ENCODE measurements around the gene CDC42BPA. TPM values are rescaled to one million over a fixed set of nuclear protein-coding genes. Genes with fewer than 3 reads are reported as not detected.
"Not testable (repeated sequence)": the region's sequence is repeated elsewhere in the genome, so short reads cannot be mapped to it uniquely, and the experiment has no call there.

The CDC42BPA gene
- total RNA-seq, 1 donor from 2014 or later = 95.7 TPM

DNA sequence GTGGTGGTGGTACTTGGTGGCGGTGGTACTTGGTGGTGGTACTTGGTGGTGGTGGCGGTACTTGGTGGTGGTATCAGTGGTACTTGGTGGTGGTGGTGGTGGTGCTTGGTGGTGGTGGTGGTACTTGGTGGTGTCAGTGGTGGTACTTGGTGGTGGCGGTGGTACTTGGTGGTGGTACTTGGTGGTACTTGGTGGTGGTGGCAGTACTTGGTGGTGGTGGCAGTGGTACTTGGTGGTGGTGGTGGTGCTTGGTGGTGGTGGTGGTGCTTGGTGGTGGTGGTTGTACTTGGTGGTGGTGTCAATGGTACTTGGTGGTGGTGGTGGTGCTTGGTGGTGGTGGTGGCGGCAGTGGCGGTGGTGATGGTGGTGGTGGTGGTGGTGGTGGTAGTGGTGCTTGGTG, 358.0 kb downstream of the CDC42BPA start:
- H3K4me1 Mint-ChIP-seq (ENCODE audit: unreplicated experiment) = no peaks in the 10 kb centered on the region
- TF ChIP-seq, protein P1, sequence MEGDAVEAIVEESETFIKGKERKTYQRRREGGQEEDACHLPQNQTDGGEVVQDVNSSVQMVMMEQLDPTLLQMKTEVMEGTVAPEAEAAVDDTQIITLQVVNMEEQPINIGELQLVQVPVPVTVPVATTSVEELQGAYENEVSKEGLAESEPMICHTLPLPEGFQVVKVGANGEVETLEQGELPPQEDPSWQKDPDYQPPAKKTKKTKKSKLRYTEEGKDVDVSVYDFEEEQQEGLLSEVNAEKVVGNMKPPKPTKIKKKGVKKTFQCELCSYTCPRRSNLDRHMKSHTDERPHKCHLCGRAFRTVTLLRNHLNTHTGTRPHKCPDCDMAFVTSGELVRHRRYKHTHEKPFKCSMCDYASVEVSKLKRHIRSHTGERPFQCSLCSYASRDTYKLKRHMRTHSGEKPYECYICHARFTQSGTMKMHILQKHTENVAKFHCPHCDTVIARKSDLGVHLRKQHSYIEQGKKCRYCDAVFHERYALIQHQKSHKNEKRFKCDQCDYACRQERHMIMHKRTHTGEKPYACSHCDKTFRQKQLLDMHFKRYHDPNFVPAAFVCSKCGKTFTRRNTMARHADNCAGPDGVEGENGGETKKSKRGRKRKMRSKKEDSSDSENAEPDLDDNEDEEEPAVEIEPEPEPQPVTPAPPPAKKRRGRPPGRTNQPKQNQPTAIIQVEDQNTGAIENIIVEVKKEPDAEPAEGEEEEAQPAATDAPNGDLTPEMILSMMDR (IDR thresholded peaks at IDR 0.05) = no peak
- no peak for DNase-seq (ENCODE audit: extremely low spot score, unreplicated experiment)

DNA sequence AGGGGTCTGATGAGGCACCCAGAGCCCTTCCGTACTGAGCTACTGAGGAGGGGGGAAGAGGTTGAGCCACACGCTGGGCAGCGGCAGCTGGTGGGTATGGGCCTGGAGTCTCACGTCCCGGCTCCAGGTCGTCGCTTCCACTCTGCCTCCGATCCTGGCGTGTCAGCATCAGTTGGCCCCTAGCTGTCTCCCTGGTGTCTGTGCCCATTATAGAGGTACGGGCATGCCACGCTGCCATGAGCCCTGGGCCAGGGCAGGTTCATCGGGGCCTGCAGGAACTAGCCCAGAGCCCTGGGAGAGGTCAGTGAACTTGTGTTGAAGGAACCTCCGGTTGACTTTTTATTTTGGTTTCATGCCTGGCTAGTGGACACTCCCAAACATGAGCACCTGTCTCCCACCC, 360.0 kb downstream of the CDC42BPA start:
- H3K4me3 Mint-ChIP-seq (ENCODE audit: unreplicated experiment) = no peak overlapping the region
- H3K4me1 Mint-ChIP-seq (ENCODE audit: unreplicated experiment) = peaks cover 16% of the 10 kb centered on the region
- H3K27me3 Mint-ChIP-seq (ENCODE audit: unreplicated experiment) = no peaks in the 10 kb centered on the region
- peaks cover 2% of the 10 kb centered on the region for H3K36me3 Mint-ChIP-seq (ENCODE audit: unreplicated experiment)
- H3K9me3 Mint-ChIP-seq (ENCODE audit: unreplicated experiment) = no peaks in the 10 kb centered on the region
- no peak overlapping the region for H3K27ac Mint-ChIP-seq (ENCODE audit: unreplicated experiment)
- DNase-seq (ENCODE audit: extremely low spot score, unreplicated experiment) = no peak
- TF ChIP-seq, protein P1 (IDR thresholded peaks at IDR 0.05) = no peak

More for the DNA sequence above, 358.0 kb downstream of the CDC42BPA start:
- Mint-ChIP-seq H3K4me3 (ENCODE audit: unreplicated experiment) (no peak overlapping the region), H3K27me3 (ENCODE audit: unreplicated experiment) (no peaks in the 10 kb centered on the region), H3K9me3 (ENCODE audit: unreplicated experiment) (no peaks in the 10 kb centered on the region), H3K27ac (ENCODE audit: unreplicated experiment) (no peak overlapping the region), H3K36me3 (ENCODE audit: unreplicated experiment) (peaks cover 3% of the 10 kb centered on the region)

DNA sequence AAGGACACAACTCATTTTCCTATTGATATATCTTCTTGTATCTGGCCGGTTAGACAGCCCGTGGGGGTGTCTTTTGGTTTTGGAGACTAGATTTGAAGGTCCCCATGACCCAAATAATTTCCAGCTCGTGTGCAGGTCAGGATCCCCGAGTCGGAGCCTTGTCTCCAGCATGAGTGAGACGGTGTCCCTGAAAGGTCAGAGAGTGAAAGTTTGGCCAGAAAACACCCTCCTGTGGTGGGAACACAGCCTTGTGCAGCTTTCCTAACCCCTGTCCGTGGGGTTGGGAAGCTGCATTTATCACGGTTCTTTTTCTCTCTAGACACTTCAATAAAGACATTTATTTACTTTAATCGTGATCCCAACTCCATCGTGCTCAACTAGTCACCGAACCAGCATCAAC, 360.6 kb downstream of the CDC42BPA start:
- Mint-ChIP-seq H3K27me3 (ENCODE audit: unreplicated experiment) (no peaks in the 10 kb centered on the region), H3K36me3 (ENCODE audit: unreplicated experiment) (no peaks in the 10 kb centered on the region), H3K4me1 (ENCODE audit: unreplicated experiment) (peaks cover 19% of the 10 kb centered on the region), H3K9me3 (ENCODE audit: unreplicated experiment) (no peaks in the 10 kb centered on the region), H3K27ac (ENCODE audit: unreplicated experiment) (no peak overlapping the region), H3K4me3 (ENCODE audit: unreplicated experiment) (no peak overlapping the region)
- DNase-seq (ENCODE audit: extremely low spot score, unreplicated experiment) = no peak
- TF ChIP-seq, protein P1 (IDR thresholded peaks at IDR 0.05) = no peak

DNA sequence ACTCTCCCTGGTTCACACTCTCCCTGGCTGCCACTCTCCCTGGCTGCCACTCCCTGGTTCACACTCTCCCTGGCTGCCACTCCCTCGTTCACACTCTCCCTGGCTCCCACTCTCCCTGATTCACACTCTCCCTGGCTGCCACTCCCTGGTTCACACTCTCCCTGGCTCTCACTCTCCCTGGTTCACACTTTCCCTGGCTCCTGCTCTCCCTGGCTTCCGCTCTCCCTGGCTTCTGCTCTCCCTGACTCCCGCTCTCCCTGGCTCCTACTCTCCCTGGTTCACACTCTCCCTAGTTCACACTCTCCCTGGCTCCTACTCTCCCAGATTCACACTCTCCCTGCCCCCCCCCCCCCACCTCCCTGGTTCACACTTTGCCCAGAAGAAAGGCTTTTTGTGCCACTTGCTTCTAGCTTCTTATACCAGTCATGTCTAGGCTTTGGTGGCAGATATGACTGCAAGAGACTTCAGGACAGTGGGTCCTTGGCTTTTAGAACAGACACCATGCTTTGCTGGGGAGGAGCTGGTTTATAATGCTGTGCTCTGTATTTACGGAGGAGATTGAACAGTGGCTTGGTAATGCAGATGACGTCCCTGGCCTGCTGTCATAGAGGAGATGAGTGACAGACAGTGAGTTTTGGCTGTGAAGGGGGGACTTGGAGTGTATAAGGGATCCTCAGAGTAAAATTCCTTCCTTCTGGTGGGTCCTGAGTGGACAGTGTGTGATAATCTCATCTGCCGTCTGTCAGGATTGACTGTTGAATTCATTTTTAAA, 361.2 kb downstream of the CDC42BPA start:
- Mint-ChIP-seq H3K4me1 (ENCODE audit: unreplicated experiment) (peaks cover 19% of the 10 kb centered on the region), H3K27ac (ENCODE audit: unreplicated experiment) (no peak overlapping the region), H3K9me3 (ENCODE audit: unreplicated experiment) (no peaks in the 10 kb centered on the region), H3K27me3 (ENCODE audit: unreplicated experiment) (no peaks in the 10 kb centered on the region), H3K4me3 (ENCODE audit: unreplicated experiment) (no peak overlapping the region), H3K36me3 (ENCODE audit: unreplicated experiment) (no peaks in the 10 kb centered on the region)
- DNase-seq (ENCODE audit: extremely low spot score, unreplicated experiment) = no peak
- TF ChIP-seq, protein P1 (IDR thresholded peaks at IDR 0.05) = no peak

DNA sequence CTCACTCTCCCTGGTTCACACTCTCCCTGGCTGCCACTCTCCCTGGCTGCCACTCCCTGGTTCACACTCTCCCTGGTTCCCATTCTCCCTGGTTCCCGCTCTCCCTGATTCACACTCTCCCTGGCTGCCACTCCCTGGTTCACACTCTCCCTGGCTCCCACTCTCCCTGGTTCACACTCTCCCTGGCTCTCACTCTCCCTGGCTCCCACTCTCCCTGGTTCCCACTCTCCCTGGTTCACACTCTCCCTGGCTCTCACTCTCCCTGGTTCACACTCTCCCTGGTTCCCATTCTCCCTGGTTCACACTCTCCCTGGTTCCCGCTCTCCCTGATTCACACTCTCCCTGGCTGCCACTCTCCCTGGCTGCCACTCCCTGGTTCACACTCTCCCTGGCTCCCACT, 362.4 kb downstream of the CDC42BPA start:
- H3K36me3 Mint-ChIP-seq (ENCODE audit: unreplicated experiment); H3K27ac Mint-ChIP-seq (ENCODE audit: unreplicated experiment); H3K27me3 Mint-ChIP-seq (ENCODE audit: unreplicated experiment); H3K9me3 Mint-ChIP-seq (ENCODE audit: unreplicated experiment); H3K4me3 Mint-ChIP-seq (ENCODE audit: unreplicated experiment); DNase-seq (ENCODE audit: extremely low spot score, unreplicated experiment): not testable (repeated sequence)
- peaks cover 21% of the 10 kb centered on the region for H3K4me1 Mint-ChIP-seq (ENCODE audit: unreplicated experiment)

Measured in osteocyte (in vitro differentiated cells).